ENCODE measurements around the gene TRMT5. TPM values are rescaled to one million over a fixed set of nuclear protein-coding genes. Genes with fewer than 3 reads are reported as not detected.

TRMT5 gene
- polyA plus RNA-seq, 1 of the 3 experiments (the other 2 are of a cell fraction): 4.0 TPM

GRCh38 chr14:60945984-60946383 is 34.9 kb downstream of the TRMT5 start:
- H3F3A ChIP-seq (replicated peaks; ENCODE audit: insufficient read depth): no peaks in the 10 kb centered on the region
- H3K4me3 ChIP-seq (ENCODE audit: low read depth in 2 of 2, low read length in 1 of 2): no peak overlapping the region
- H3K9me3 ChIP-seq: 0 out of 2 replicates have a peak, but pooled peaks cover 2% of the 10 kb centered on the region
- H3K9ac ChIP-seq: no peak overlapping the region
- H3K4me2 ChIP-seq: no peak overlapping the region
- DNase-seq: no peak
- H3K4me1 ChIP-seq (ENCODE audit: control insufficient read depth in 1 of 2, insufficient read depth in 2 of 2, low read depth in 1 of 2, low read length in 1 of 2): peaks cover 12 to 13% of the 10 kb centered on the region in 2 experiments; a peak in 3 of 4 replicates
- H3K27ac ChIP-seq (ENCODE audit: low read depth in 2 of 2, low read length in 1 of 2): no peak overlapping the region
- no peak for TF ChIP-seq CHD2 (IDR thresholded peaks at IDR 0.05; ENCODE audit: low read length, partially characterized antibody)
- TF ChIP-seq MAX (IDR thresholded peaks at IDR 0.05; ENCODE audit: low read depth): no peak
- no peak for TF ChIP-seq EP300 (IDR thresholded peaks at IDR 0.05; ENCODE audit: borderline replicate concordance in 1 of 2, low read depth in 1 of 2, low read length in 1 of 2)
- TF ChIP-seq USF1 (IDR thresholded peaks at IDR 0.05; ENCODE audit: borderline replicate concordance, low read depth): no peak
- TF ChIP-seq TEAD4 (IDR thresholded peaks at IDR 0.05; ENCODE audit: borderline replicate concordance, insufficient read depth): no peak
- peaks cover 18% of the 10 kb centered on the region; the same call in 1 of the 2 replicates for H3K79me2 ChIP-seq (ENCODE audit: insufficient read depth)
- no peaks in the 10 kb centered on the region for H3K27me3 ChIP-seq (ENCODE audit: insufficient read depth)
- ChIA-PET CTCF (no interaction called here), POLR2A (no interaction called here)
- no peak overlapping the region for H2AFZ ChIP-seq (ENCODE audit: low read depth)
- no peaks in the 10 kb centered on the region for H3K9me2 ChIP-seq
- WGBS (ENCODE audit: low lambda C conversion rate): 87% methylated on average over 1 of the region's 1 CpG
- H3K36me3 ChIP-seq (replicated peaks in 1 of 2; ENCODE audit: control insufficient read depth in 1 of 2, insufficient read depth in 2 of 2, low read length in 1 of 2): peaks cover 0 to 3% of the 10 kb centered on the region in 2 experiments
- no peaks in the 10 kb centered on the region for H4K20me1 ChIP-seq (ENCODE audit: insufficient read depth)

- Histone ChIP-seq H3K9me2 (no peaks in the 10 kb centered on the region), H3K4me2 (no peak overlapping the region), H3K79me2 (ENCODE audit: insufficient read depth) (peaks cover 23% of the 10 kb centered on the region; the same call in 1 of the 2 replicates), H4K20me1 (ENCODE audit: insufficient read depth) (no peaks in the 10 kb centered on the region), H3K9me3 (0 out of 2 replicates have a peak, but pooled peaks cover 6% of the 10 kb centered on the region), H2AFZ (ENCODE audit: low read depth) (no peak overlapping the region), H3K4me1 (ENCODE audit: control insufficient read depth in 1 of 2, insufficient read depth in 2 of 2, low read depth in 1 of 2, low read length in 1 of 2) (peaks cover 12 to 13% of the 10 kb centered on the region in 2 experiments; a peak in 3 of 4 replicates), H3K36me3 (replicated peaks in 1 of 2; ENCODE audit: control insufficient read depth in 1 of 2, insufficient read depth in 2 of 2, low read length in 1 of 2) (peaks cover 0 to 6% of the 10 kb centered on the region in 2 experiments), H3K4me3 (ENCODE audit: low read depth in 2 of 2, low read length in 1 of 2) (no peak overlapping the region), H3F3A (replicated peaks; ENCODE audit: insufficient read depth) (no peaks in the 10 kb centered on the region), H3K27ac (ENCODE audit: low read depth in 2 of 2, low read length in 1 of 2) (no peak overlapping the region), H3K9ac (no peak overlapping the region), H3K27me3 (ENCODE audit: insufficient read depth) (no peaks in the 10 kb centered on the region)
- POLR2A ChIA-PET: no interaction called here
- CTCF ChIA-PET: no interaction called here
- DNase-seq: no peak
- 95% methylated on average over 4 of the region's 4 CpGs for WGBS (ENCODE audit: low lambda C conversion rate)
- TF ChIP-seq EZH2phosphoT487 (IDR thresholded peaks at IDR 0.05; ENCODE audit: borderline replicate concordance, low read depth): no peak
- TF ChIP-seq EP300 (IDR thresholded peaks at IDR 0.05; ENCODE audit: borderline replicate concordance in 1 of 2, low read depth in 1 of 2, low read length in 1 of 2): no peak
- TF ChIP-seq SMC3 (IDR thresholded peaks at IDR 0.05; ENCODE audit: low read depth, low read length): no peak
- no peak for TF ChIP-seq IRF3 (IDR thresholded peaks at IDR 0.05; ENCODE audit: low read depth, low read length)
- TF ChIP-seq MXI1 (IDR thresholded peaks at IDR 0.05; ENCODE audit: low read depth, low read length): no peak
- TF ChIP-seq YY1 (IDR thresholded peaks at IDR 0.05; ENCODE audit: low read depth): no peak
- no peak for TF ChIP-seq SIN3A (IDR thresholded peaks at IDR 0.05; ENCODE audit: borderline replicate concordance, low read depth, low read length)
- no peak for TF ChIP-seq RFX5 (IDR thresholded peaks at IDR 0.05; ENCODE audit: low read length)
- no peak for TF ChIP-seq MEF2A (IDR thresholded peaks at IDR 0.05; ENCODE audit: borderline replicate concordance, low read depth)
- no peak for TF ChIP-seq GATA2 (CRISPR knock-in tag; IDR thresholded peaks at IDR 0.05)
- no peak for TF ChIP-seq USF1 (IDR thresholded peaks at IDR 0.05; ENCODE audit: borderline replicate concordance, low read depth)
- no peak for TF ChIP-seq RAD21 (IDR thresholded peaks at IDR 0.05; ENCODE audit: low read length)
- no peak for TF ChIP-seq FOXJ3 (CRISPR knock-in tag; IDR thresholded peaks at IDR 0.05)
- no peak for TF ChIP-seq PBX3 (IDR thresholded peaks at IDR 0.05)
- no peak for TF ChIP-seq POLR2AphosphoS5 (IDR thresholded peaks at IDR 0.05; ENCODE audit: low read depth, low read length)
- no peak for TF ChIP-seq RCOR1 (IDR thresholded peaks at IDR 0.05; ENCODE audit: low read length)
- no peak for TF ChIP-seq TAF1 (IDR thresholded peaks at IDR 0.05; ENCODE audit: borderline replicate concordance, low read depth, low read length)
Observed at GRCh38 chr14:60944204-60944603, 36.7 kb downstream of the TRMT5 start.

Data from SK-N-SH (cell line).